DOHH2 (cell line): ENCODE data around the gene IFRD2.

Source experiments
- H3F3A ChIP-seq: fragments of 200-600 bp; sonication (generic), shearing (Covaris generic); 2 replicates; pipeline ENCODE4 v1.6.0; 2016; ENCODE audit warnings: antibody characterized with exemption, mild to moderate bottlenecking; ENCODE audit not compliant: control insufficient read depth, insufficient read depth
- H3K27ac ChIP-seq: fragments of 200-600 bp; sonication (generic); 2 replicates; pipeline ENCODE4 v1.5.1; 2014; ENCODE audit warnings: low read depth, mild to moderate bottlenecking, low read length, moderate library complexity
- H3K27me3 ChIP-seq: fragments of 200-600 bp; sonication (generic); 2 replicates; pipeline ENCODE4 v1.6.1; 2014; ENCODE audit warnings: mild to moderate bottlenecking, low read length, mixed read lengths; ENCODE audit not compliant: control insufficient read depth
- H3K36me3 ChIP-seq: fragments of 200-600 bp; sonication (generic); 2 replicates; pipeline ENCODE4 v1.6.1; 2014; ENCODE audit warnings: mild to moderate bottlenecking, low read length, moderate library complexity, mixed read lengths; ENCODE audit not compliant: control insufficient read depth
- H3K4me1 ChIP-seq: fragments of 200-600 bp; sonication (generic); 2 replicates; pipeline ENCODE4 v1.6.1; 2014; ENCODE audit warnings: mild to moderate bottlenecking, low read length, mixed read lengths; ENCODE audit not compliant: control insufficient read depth
- H3K4me2 ChIP-seq: fragments of 200-600 bp; sonication (generic); 2 replicates; pipeline ENCODE4 v1.6.0; 2014; ENCODE audit warnings: mild to moderate bottlenecking, low read length, moderate library complexity
- H3K4me3 ChIP-seq: fragments of 200-600 bp; sonication (generic); 2 replicates; pipeline ENCODE4 v1.5.1; 2014; ENCODE audit warnings: mild to moderate bottlenecking, low read length, mixed read lengths
- H3K79me2 ChIP-seq: fragments of 200-600 bp; sonication (generic); 2 replicates; pipeline ENCODE4 v1.6.1; 2014; ENCODE audit warnings: mild to moderate bottlenecking, low read length, mixed read lengths; ENCODE audit not compliant: control insufficient read depth
- H3K9me2 ChIP-seq: fragments of 200-600 bp; sonication (generic); replicated peaks from 2 replicates; pipeline ENCODE4 v1.6.1; 2014; ENCODE audit warnings: mild to moderate bottlenecking, low read length, mixed read lengths; ENCODE audit not compliant: control insufficient read depth
- H3K9me3 ChIP-seq: fragments of 200-600 bp; sonication (generic); 2 replicates; pipeline ENCODE4 v1.6.1; 2014; ENCODE audit warnings: antibody characterized with exemption, low read length, mixed read lengths; ENCODE audit not compliant: control insufficient read depth, insufficient read depth
- H4K20me1 ChIP-seq: fragments of 200-600 bp; sonication (generic); 2 replicates; pipeline ENCODE4 v1.6.0; 2014; ENCODE audit warnings: low read depth, mild to moderate bottlenecking, antibody characterized with exemption, low read length, moderate library complexity; ENCODE audit not compliant: control insufficient read depth, insufficient read depth
- EZH2phosphoT487 ChIP-seq: fragments of 200-600 bp; sonication (generic); IDR thresholded peaks from 2 replicates; pipeline ENCODE4 v1.6.1; 2017; ENCODE audit warnings: borderline replicate concordance, mild to moderate bottlenecking, antibody characterized with exemption, low read length, moderate library complexity, mixed read lengths
- TF ChIP-seq, protein P1 (sequence below): fragments of 200-600 bp; sonication (generic); IDR thresholded peaks from one replicate; pipeline ENCODE4 v1.5.1; 2014; ENCODE audit warnings: antibody characterized with exemption, mild to moderate bottlenecking, low read depth, low read length; ENCODE audit not compliant: poor library complexity, severe bottlenecking

IFRD2 gene

GRCh38 chr3:50318615-50319014 is 26.4 kb upstream of the IFRD2 start:
- Histone ChIP-seq H3K27me3 (no peaks in the 10 kb centered on the region), H3K4me2 (no peak overlapping the region), H3K4me1 (peaks cover 22% of the 10 kb centered on the region), H3K4me3 (no peak overlapping the region), H3K9me3 (no peaks in the 10 kb centered on the region), H3K36me3 (peaks cover 10% of the 10 kb centered on the region), H3K79me2 (peaks cover 3% of the 10 kb centered on the region; the same call in 1 of the 2 replicates), H3F3A (no peaks in the 10 kb centered on the region), H3K27ac (no peak overlapping the region), H4K20me1 (no peaks in the 10 kb centered on the region), H3K9me2 (no peaks in the 10 kb centered on the region)
- TF ChIP-seq, protein P1, sequence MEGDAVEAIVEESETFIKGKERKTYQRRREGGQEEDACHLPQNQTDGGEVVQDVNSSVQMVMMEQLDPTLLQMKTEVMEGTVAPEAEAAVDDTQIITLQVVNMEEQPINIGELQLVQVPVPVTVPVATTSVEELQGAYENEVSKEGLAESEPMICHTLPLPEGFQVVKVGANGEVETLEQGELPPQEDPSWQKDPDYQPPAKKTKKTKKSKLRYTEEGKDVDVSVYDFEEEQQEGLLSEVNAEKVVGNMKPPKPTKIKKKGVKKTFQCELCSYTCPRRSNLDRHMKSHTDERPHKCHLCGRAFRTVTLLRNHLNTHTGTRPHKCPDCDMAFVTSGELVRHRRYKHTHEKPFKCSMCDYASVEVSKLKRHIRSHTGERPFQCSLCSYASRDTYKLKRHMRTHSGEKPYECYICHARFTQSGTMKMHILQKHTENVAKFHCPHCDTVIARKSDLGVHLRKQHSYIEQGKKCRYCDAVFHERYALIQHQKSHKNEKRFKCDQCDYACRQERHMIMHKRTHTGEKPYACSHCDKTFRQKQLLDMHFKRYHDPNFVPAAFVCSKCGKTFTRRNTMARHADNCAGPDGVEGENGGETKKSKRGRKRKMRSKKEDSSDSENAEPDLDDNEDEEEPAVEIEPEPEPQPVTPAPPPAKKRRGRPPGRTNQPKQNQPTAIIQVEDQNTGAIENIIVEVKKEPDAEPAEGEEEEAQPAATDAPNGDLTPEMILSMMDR = no peak
- no peak for TF ChIP-seq EZH2phosphoT487

DNA sequence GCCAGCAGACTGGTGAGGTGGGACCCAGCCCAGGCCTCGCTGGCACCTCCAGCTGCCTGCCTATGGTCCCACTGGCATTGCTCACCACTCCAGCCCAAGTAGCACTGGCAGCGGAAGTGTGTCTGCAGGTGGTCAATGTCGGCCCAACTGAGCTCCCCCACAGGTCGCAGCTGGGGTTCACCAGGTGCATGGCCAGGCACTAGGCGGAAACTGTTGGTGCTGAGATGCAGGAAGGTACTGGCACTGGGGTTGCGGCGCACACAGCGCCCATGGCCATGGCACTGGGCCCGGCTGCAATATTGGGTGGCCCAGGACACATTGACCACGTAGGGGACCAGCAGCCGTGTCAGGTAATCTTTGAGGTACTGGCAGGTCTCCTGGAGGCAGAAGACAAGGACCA is 25.9 kb upstream of the IFRD2 start:
- H3K9me3 ChIP-seq = no peaks in the 10 kb centered on the region
- TF ChIP-seq EZH2phosphoT487 = no peak
- TF ChIP-seq, protein P1 = no peak
- no peak overlapping the region for H3K27ac ChIP-seq
- H3F3A ChIP-seq = no peaks in the 10 kb centered on the region
- H4K20me1 ChIP-seq = no peaks in the 10 kb centered on the region
- no peaks in the 10 kb centered on the region for H3K9me2 ChIP-seq
- H3K79me2 ChIP-seq = peaks cover 3% of the 10 kb centered on the region; the same call in 1 of the 2 replicates
- no peaks in the 10 kb centered on the region for H3K27me3 ChIP-seq
- peaks cover 22% of the 10 kb centered on the region for H3K4me1 ChIP-seq
- H3K36me3 ChIP-seq = peaks cover 10% of the 10 kb centered on the region
- no peak overlapping the region for H3K4me2 ChIP-seq
- H3K4me3 ChIP-seq = no peak overlapping the region

- Histone ChIP-seq H3K9me3 (no peaks in the 10 kb centered on the region), H4K20me1 (no peaks in the 10 kb centered on the region), H3K9me2 (no peaks in the 10 kb centered on the region), H3K79me2 (peaks cover 3% of the 10 kb centered on the region; the same call in 1 of the 2 replicates), H3K4me3 (no peak overlapping the region), H3K36me3 (peaks cover 10% of the 10 kb centered on the region), H3K27me3 (no peaks in the 10 kb centered on the region), H3F3A (no peaks in the 10 kb centered on the region), H3K4me2 (no peak overlapping the region), H3K4me1 (peaks cover 22% of the 10 kb centered on the region), H3K27ac (no peak overlapping the region)
- TF ChIP-seq, protein P1 = no peak
- TF ChIP-seq EZH2phosphoT487 = no peak
Observed at GRCh38 chr3:50317300-50317699, 25.1 kb upstream of the IFRD2 start.
